ENCODE measurements around the gene GRM7. TPM values are rescaled to one million over a fixed set of nuclear protein-coding genes. Genes with fewer than 3 reads are reported as not detected.

The GRM7 gene
- total RNA-seq, 2 experiments from 2014 or later = not detected

- no peak overlapping the region for H2AFZ ChIP-seq (ENCODE audit: low read length)
- H3K4me3 ChIP-seq (ENCODE audit: low read depth, low read length, poor library complexity, severe bottlenecking) = no peak overlapping the region
- no peaks in the 10 kb centered on the region for H3K79me2 ChIP-seq (ENCODE audit: insufficient read depth, low read depth, low read length)
- no peaks in the 10 kb centered on the region for H4K20me1 ChIP-seq (ENCODE audit: insufficient read depth, low read length)
- DNase-seq (ENCODE audit: low spot score) = no peak
- TF ChIP-seq EZH2phosphoT487 (IDR thresholded peaks at IDR 0.05; ENCODE audit: borderline replicate concordance, low read depth, low read length) (no peak), CTCF (conservative IDR thresholded peaks at IDR 0.05; ENCODE audit: low read length) (no peak)
- POLR2A ChIA-PET = interaction anchor here (0.7 kb wide), 1 partner anchor 414 kb away, joined by 4 read pairs; no protein-coding TSS in a partner anchor
- intact Hi-C loops (cut with micrococcal nuclease; ENCODE audit: unreplicated experiment) = no loop called here
- no peak overlapping the region for H3K4me2 ChIP-seq (ENCODE audit: low read length)
- BruUV-seq (replicated peaks) = no TSS peak
- H3K9me2 ChIP-seq (ENCODE audit: insufficient read depth, low read length) = no peaks in the 10 kb centered on the region
- no peak overlapping the region for H3K27ac ChIP-seq (ENCODE audit: low read depth, low read length, poor library complexity, severe bottlenecking)
- H3K4me1 ChIP-seq (ENCODE audit: insufficient read depth, low read length, poor library complexity, severe bottlenecking) = no peaks in the 10 kb centered on the region
- H3K9me3 ChIP-seq (ENCODE audit: low read length) = no peaks in the 10 kb centered on the region
- CTCF ChIA-PET (ENCODE audit: unreplicated experiment) = no interaction called here
- H3K36me3 ChIP-seq (ENCODE audit: insufficient read depth, low read length) = no peaks in the 10 kb centered on the region
Observed at GRCh38 chr3:7546253-7546652, 685.3 kb downstream of the GRM7 start.

GRCh38 chr3:7547826-7548225 lies 686.9 kb downstream of the GRM7 start:
- no peak for TF ChIP-seq CTCF (conservative IDR thresholded peaks at IDR 0.05; ENCODE audit: low read length)
- TF ChIP-seq EZH2phosphoT487 (IDR thresholded peaks at IDR 0.05; ENCODE audit: borderline replicate concordance, low read depth, low read length) = no peak
- no peaks in the 10 kb centered on the region for H3K9me2 ChIP-seq (ENCODE audit: insufficient read depth, low read length)
- no TSS peak for BruUV-seq (replicated peaks)
- H3K9me3 ChIP-seq (ENCODE audit: low read length) = no peaks in the 10 kb centered on the region
- intact Hi-C loops (cut with micrococcal nuclease; ENCODE audit: unreplicated experiment) = no loop called here
- no peak overlapping the region for H2AFZ ChIP-seq (ENCODE audit: low read length)
- no peak overlapping the region for H3K4me3 ChIP-seq (ENCODE audit: low read depth, low read length, poor library complexity, severe bottlenecking)
- no peak overlapping the region for H3K4me2 ChIP-seq (ENCODE audit: low read length)
- no peaks in the 10 kb centered on the region for H3K79me2 ChIP-seq (ENCODE audit: insufficient read depth, low read depth, low read length)
- no peaks in the 10 kb centered on the region for H3K4me1 ChIP-seq (ENCODE audit: insufficient read depth, low read length, poor library complexity, severe bottlenecking)
- DNase-seq (ENCODE audit: low spot score) = no peak
- ChIA-PET CTCF (ENCODE audit: unreplicated experiment) (no interaction called here), POLR2A (no interaction called here)
- no peaks in the 10 kb centered on the region for H4K20me1 ChIP-seq (ENCODE audit: insufficient read depth, low read length)
- no peaks in the 10 kb centered on the region for H3K36me3 ChIP-seq (ENCODE audit: insufficient read depth, low read length)
- no peak overlapping the region for H3K27ac ChIP-seq (ENCODE audit: low read depth, low read length, poor library complexity, severe bottlenecking)

- Histone ChIP-seq H3K9me3 (ENCODE audit: low read length) (no peaks in the 10 kb centered on the region), H3K27ac (ENCODE audit: low read depth, low read length, poor library complexity, severe bottlenecking) (no peak overlapping the region), H3K36me3 (ENCODE audit: insufficient read depth, low read length) (no peaks in the 10 kb centered on the region), H2AFZ (ENCODE audit: low read length) (no peak overlapping the region), H3K79me2 (ENCODE audit: insufficient read depth, low read depth, low read length) (no peaks in the 10 kb centered on the region), H3K4me3 (ENCODE audit: low read depth, low read length, poor library complexity, severe bottlenecking) (no peak overlapping the region), H3K9me2 (ENCODE audit: insufficient read depth, low read length) (no peaks in the 10 kb centered on the region), H3K4me2 (ENCODE audit: low read length) (no peak overlapping the region), H3K4me1 (ENCODE audit: insufficient read depth, low read length, poor library complexity, severe bottlenecking) (no peaks in the 10 kb centered on the region), H4K20me1 (ENCODE audit: insufficient read depth, low read length) (no peaks in the 10 kb centered on the region)
- POLR2A ChIA-PET = no interaction called here
- TF ChIP-seq CTCF (conservative IDR thresholded peaks at IDR 0.05; ENCODE audit: low read length) (no peak), EZH2phosphoT487 (IDR thresholded peaks at IDR 0.05; ENCODE audit: borderline replicate concordance, low read depth, low read length) (no peak)
- no peak for DNase-seq (ENCODE audit: low spot score)
- CTCF ChIA-PET (ENCODE audit: unreplicated experiment) = no interaction called here
- intact Hi-C loops (cut with micrococcal nuclease; ENCODE audit: unreplicated experiment) = no loop called here
- BruUV-seq (replicated peaks) = no TSS peak
Observed at GRCh38 chr3:7562892-7563291, 702.0 kb downstream of the GRM7 start.
